SK-N-SH treated with all-trans-retinoic acid at 6 μM for 48 hours (cell line): ENCODE measurements around the gene RFPL2.

Experiments
- BACH2 ChIP-seq: fragments of 250-450 bp; sonication (Bioruptor Pico); IDR thresholded peaks from 2 replicates; pipeline ENCODE4 v1.9.0; 2021; ENCODE audit warnings: mild to moderate bottlenecking, borderline replicate concordance
- CSRNP3 ChIP-seq: fragments of 250-450 bp; sonication (Bioruptor Pico); IDR thresholded peaks from 2 replicates; pipeline ENCODE4 v1.5.1; 2021; ENCODE audit warnings: mild to moderate bottlenecking, moderate library complexity
- OSR1 ChIP-seq: fragments of 250-450 bp; sonication (Bioruptor Pico); IDR thresholded peaks from 2 replicates; pipeline ENCODE4 v1.8.0; 2022; ENCODE audit warnings: moderate library complexity, mild to moderate bottlenecking, inconsistent platforms
- PATZ1 ChIP-seq: fragments of 250-450 bp; sonication (Bioruptor Pico); IDR thresholded peaks from 2 replicates; pipeline ENCODE4 v1.8.0; 2020; ENCODE audit warnings: mild to moderate bottlenecking, moderate library complexity, borderline replicate concordance
- PPARA ChIP-seq: fragments of 250-450 bp; sonication (Bioruptor Pico); IDR thresholded peaks from 2 replicates; pipeline ENCODE4 v1.5.0; 2020; ENCODE audit warnings: mild to moderate bottlenecking, borderline replicate concordance
- TOX ChIP-seq: fragments of 250-450 bp; sonication (Bioruptor Pico); IDR thresholded peaks from 2 replicates; pipeline ENCODE4 v1.8.0; 2021; ENCODE audit warnings: mild to moderate bottlenecking, moderate library complexity, borderline replicate concordance
- TSHZ2 ChIP-seq: fragments of 250-450 bp; sonication (Bioruptor Pico); IDR thresholded peaks from 2 replicates; pipeline ENCODE4 v1.5.0; 2020; ENCODE audit warnings: mild to moderate bottlenecking, moderate library complexity
- ZFP30 ChIP-seq: fragments of 450-650 bp; formaldehyde crosslinking; IDR thresholded peaks from 2 replicates; pipeline ENCODE4 v1.5.0; 2022; ENCODE audit warnings: mild to moderate bottlenecking, moderate library complexity
- TF ChIP-seq, protein P1 (sequence below): fragments of 250-450 bp; sonication (Bioruptor Pico); IDR thresholded peaks from 2 replicates; pipeline ENCODE4 v1.8.0; 2021; ENCODE audit warnings: low read depth, mild to moderate bottlenecking, moderate library complexity, borderline replicate concordance

GRCh38 chr22:32202539-32203180 lies 2.2 kb downstream of the RFPL2 start:
- TF ChIP-seq BACH2 (CRISPR knock-in tag) (no peak), PPARA (CRISPR knock-in tag) (no peak), OSR1 (CRISPR knock-in tag) (no peak), TSHZ2 (CRISPR knock-in tag) (no peak), CSRNP3 (CRISPR knock-in tag) (no peak), TOX (no peak), PATZ1 (CRISPR knock-in tag) (no peak), ZFP30 (CRISPR knock-in tag) (no peak)
- TF ChIP-seq, protein P1, sequence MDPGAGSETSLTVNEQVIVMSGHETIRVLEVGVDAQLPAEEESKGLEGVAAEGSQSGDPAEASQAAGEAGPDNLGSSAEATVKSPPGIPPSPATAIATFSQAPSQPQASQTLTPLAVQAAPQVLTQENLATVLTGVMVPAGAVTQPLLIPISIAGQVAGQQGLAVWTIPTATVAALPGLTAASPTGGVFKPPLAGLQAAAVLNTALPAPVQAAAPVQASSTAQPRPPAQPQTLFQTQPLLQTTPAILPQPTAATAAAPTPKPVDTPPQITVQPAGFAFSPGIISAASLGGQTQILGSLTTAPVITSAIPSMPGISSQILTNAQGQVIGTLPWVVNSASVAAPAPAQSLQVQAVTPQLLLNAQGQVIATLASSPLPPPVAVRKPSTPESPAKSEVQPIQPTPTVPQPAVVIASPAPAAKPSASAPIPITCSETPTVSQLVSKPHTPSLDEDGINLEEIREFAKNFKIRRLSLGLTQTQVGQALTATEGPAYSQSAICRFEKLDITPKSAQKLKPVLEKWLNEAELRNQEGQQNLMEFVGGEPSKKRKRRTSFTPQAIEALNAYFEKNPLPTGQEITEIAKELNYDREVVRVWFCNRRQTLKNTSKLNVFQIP = no peak
